Panc1 (cell line): Measurements from ENCODE around the gene NUP37.
"Not testable (repeated sequence)": the region's sequence is repeated elsewhere in the genome, so short reads cannot be mapped to it uniquely, and the experiment has no call there.

Source experiments
- POLR2AphosphoS5 ChIP-seq: IDR thresholded peaks from 2 replicates; pipeline ENCODE4 v1.6.1; 2012; ENCODE audit warnings: mild to moderate bottlenecking, low read depth, low read length, moderate library complexity
- SIN3A ChIP-seq: IDR thresholded peaks from 2 replicates; pipeline ENCODE4 v1.6.1; 2012; ENCODE audit warnings: low read depth, mild to moderate bottlenecking, low read length, moderate library complexity, borderline replicate concordance; ENCODE audit not compliant: insufficient read depth
- TF ChIP-seq, protein P1 (sequence below), 2 experiments: IDR thresholded peaks; 2 replicates each; pipeline ENCODE4 v1.6.1; 2011 to 2012; ENCODE audit warnings: low read depth in 2 of 2, control low read depth in 1 of 2, low read length in 1 of 2, mild to moderate bottlenecking in 1 of 2, moderate library complexity in 1 of 2; ENCODE audit not compliant: insufficient read depth in 1 of 2
- TF ChIP-seq, protein P2 (sequence below): fragments of 450-650 bp; IDR thresholded peaks from 2 replicates; pipeline ENCODE4 v1.5.1; 2017; ENCODE audit warnings: mild to moderate bottlenecking

GRCh38 chr12:102147062-102147587 is 27.2 kb upstream of the NUP37 start:
- TF ChIP-seq, protein P1, sequence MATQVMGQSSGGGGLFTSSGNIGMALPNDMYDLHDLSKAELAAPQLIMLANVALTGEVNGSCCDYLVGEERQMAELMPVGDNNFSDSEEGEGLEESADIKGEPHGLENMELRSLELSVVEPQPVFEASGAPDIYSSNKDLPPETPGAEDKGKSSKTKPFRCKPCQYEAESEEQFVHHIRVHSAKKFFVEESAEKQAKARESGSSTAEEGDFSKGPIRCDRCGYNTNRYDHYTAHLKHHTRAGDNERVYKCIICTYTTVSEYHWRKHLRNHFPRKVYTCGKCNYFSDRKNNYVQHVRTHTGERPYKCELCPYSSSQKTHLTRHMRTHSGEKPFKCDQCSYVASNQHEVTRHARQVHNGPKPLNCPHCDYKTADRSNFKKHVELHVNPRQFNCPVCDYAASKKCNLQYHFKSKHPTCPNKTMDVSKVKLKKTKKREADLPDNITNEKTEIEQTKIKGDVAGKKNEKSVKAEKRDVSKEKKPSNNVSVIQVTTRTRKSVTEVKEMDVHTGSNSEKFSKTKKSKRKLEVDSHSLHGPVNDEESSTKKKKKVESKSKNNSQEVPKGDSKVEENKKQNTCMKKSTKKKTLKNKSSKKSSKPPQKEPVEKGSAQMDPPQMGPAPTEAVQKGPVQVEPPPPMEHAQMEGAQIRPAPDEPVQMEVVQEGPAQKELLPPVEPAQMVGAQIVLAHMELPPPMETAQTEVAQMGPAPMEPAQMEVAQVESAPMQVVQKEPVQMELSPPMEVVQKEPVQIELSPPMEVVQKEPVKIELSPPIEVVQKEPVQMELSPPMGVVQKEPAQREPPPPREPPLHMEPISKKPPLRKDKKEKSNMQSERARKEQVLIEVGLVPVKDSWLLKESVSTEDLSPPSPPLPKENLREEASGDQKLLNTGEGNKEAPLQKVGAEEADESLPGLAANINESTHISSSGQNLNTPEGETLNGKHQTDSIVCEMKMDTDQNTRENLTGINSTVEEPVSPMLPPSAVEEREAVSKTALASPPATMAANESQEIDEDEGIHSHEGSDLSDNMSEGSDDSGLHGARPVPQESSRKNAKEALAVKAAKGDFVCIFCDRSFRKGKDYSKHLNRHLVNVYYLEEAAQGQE (IDR thresholded peaks at IDR 0.05; ENCODE audit: insufficient read depth in 1 of 2, low read depth in 2 of 2, low read length in 1 of 2): not testable (repeated sequence)
- TF ChIP-seq, protein P2, sequence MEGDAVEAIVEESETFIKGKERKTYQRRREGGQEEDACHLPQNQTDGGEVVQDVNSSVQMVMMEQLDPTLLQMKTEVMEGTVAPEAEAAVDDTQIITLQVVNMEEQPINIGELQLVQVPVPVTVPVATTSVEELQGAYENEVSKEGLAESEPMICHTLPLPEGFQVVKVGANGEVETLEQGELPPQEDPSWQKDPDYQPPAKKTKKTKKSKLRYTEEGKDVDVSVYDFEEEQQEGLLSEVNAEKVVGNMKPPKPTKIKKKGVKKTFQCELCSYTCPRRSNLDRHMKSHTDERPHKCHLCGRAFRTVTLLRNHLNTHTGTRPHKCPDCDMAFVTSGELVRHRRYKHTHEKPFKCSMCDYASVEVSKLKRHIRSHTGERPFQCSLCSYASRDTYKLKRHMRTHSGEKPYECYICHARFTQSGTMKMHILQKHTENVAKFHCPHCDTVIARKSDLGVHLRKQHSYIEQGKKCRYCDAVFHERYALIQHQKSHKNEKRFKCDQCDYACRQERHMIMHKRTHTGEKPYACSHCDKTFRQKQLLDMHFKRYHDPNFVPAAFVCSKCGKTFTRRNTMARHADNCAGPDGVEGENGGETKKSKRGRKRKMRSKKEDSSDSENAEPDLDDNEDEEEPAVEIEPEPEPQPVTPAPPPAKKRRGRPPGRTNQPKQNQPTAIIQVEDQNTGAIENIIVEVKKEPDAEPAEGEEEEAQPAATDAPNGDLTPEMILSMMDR: not testable (repeated sequence)
- TF ChIP-seq POLR2AphosphoS5, SIN3A: not testable (repeated sequence)
